HAP-1 (cell line): ENCODE measurements around the gene HOXC4.
"Not testable (repeated sequence)": the region's sequence is repeated elsewhere in the genome, so short reads cannot be mapped to it uniquely, and the experiment has no call there.

Experiments used
- DNase-seq, 2 experiments: peaks; one replicate each; pipeline ENCODE4 v3.0.0-alpha.2; 2016 to 2020; ENCODE audit warnings: low spot score in 2 of 2
- H3K27me3 ChIP-seq: fragments of 250-450 bp; sonication (Bioruptor Pico); 2 replicates; pipeline ENCODE4 v1.5.1; 2020; ENCODE audit warnings: low read depth, mild to moderate bottlenecking, moderate library complexity
- H3K36me3 ChIP-seq: fragments of 250-450 bp; sonication (Bioruptor Pico); replicated peaks from 2 replicates; pipeline ENCODE4 v1.5.1; 2020; ENCODE audit warnings: mild to moderate bottlenecking
- H3K4me1 ChIP-seq: fragments of 250-450 bp; sonication (Bioruptor Pico); 2 replicates; pipeline ENCODE4 v1.5.1; 2020; ENCODE audit warnings: mild to moderate bottlenecking
- H3K4me3 ChIP-seq: fragments of 250-450 bp; sonication (Bioruptor Pico); 2 replicates; pipeline ENCODE4 v1.5.1; 2020; ENCODE audit warnings: mild to moderate bottlenecking, moderate library complexity
- H3K9me3 ChIP-seq: fragments of 250-450 bp; sonication (Bioruptor Pico); 2 replicates; pipeline ENCODE4 v1.5.1; 2020; ENCODE audit warnings: mild to moderate bottlenecking, moderate library complexity
- in situ Hi-C: fragments of 300-500 bp; cut with MboI; formaldehyde crosslinking; loops from 3 replicates; pipeline ENCODE4 v1.14.3; 2020; ENCODE audit warnings: low sequenced_read_pairs, inconsistent platforms, mixed read lengths

HOXC4 gene

DNA sequence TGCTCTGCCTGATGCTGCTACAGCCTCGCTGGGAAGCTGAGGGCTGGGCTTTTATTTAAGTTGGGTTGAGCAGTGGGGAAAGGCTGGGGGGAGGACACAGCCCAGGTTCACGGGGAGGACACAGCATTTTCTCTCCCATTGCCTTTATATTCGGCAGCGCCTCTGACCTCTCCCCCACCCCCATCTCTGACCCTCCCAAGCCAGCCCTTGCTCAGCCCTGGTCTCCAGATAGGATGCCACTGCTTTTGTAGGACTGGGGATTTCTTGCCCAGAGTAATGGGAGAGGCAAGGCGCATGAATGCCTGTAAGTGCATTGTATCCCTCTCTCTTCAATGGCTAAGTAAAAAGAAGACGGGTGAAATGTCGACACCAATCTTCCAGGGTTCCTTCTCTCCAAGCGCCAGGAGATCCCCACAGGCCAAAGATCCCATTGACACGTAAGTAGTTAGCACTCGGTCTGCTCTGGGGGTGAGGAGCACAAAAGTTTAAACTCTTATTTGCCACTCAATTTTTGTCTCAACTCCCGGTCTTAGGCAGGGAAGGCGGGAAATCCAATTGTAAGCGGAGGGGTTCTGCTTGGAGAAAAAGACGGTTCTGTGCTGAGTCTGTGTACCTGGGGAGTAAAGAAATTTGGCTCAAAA is 4.6 kb downstream of the HOXC4 start:
- H3K27me3 ChIP-seq: peaks cover 56% of the 10 kb centered on the region
- no peaks in the 10 kb centered on the region for H3K9me3 ChIP-seq
- H3K4me1 ChIP-seq: peaks cover 4% of the 10 kb centered on the region
- no peak for DNase-seq
- no peak overlapping the region for H3K4me3 ChIP-seq
- in situ Hi-C loops: no loop called here
- no peaks in the 10 kb centered on the region for H3K36me3 ChIP-seq

DNA sequence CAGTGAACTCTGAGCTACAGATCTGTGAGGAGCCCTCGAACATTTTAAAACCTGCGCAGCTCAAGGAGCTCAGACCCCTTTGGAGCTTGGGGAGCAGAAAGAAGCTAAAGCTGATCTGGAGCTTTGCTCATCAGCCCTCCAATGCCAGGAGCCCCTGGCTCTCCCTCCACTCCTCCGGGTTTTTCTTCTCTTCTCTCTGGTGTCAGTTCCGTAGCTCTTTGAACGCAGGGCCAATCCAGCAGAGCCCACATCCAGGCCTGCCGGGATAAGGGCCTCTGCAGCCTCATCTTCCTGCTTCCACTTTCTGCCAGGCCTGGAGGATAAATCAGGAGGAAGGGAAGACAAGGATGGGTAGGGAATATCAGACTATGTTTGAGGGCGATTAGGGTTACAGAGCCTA is 6.0 kb downstream of the HOXC4 start:
- DNase-seq: no peak
- Histone ChIP-seq H3K4me1 (peaks cover under 1% of the 10 kb centered on the region), H3K27me3 (peaks cover 56% of the 10 kb centered on the region), H3K36me3 (no peaks in the 10 kb centered on the region), H3K4me3 (no peak overlapping the region), H3K9me3 (no peaks in the 10 kb centered on the region)
- in situ Hi-C loops: no loop called here

DNA sequence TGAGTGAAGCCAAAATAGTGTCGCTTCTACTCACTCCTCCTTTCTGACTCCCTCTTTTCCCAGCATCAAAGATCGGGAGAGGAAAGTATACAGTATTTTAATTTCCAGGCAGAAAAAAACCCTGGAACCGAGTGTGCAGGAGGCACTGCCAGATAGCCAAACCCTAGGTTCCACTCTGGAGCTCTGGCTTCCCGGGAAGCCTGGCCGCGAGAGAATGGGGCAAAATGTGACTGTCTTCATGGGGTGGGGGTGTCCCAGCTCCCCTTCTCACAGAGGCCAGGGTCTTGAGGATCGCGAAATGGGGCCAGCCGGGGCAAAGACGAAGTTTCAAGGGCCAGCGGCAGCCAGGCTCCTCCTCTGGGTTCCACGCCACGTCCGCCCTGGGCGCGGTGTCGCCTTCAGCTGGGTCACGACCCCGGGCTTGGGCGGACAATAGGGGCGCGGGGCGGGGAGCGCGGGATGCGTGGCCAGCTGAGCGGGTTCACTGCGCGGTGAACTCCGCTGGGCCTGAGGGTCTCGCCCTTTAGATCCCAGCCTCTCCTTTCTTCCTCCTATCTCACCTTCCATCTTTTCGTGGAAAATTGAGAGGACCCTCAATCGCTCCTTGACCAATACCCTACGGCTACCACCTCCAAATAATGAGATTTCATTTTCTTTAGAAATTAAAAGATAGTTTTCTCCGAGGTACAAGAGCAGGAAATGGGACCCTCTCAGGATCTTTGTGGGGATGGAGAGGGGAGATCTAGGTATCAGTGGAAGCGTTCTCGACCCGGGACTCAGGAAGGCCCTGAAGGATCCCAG is 6.7 kb downstream of the HOXC4 start:
- H3K4me1 ChIP-seq: no peaks in the 10 kb centered on the region
- peaks cover 63% of the 10 kb centered on the region for H3K27me3 ChIP-seq
- H3K36me3 ChIP-seq: no peaks in the 10 kb centered on the region
- DNase-seq: no peak
- H3K4me3 ChIP-seq: no peak overlapping the region
- in situ Hi-C loops: no loop called here
- no peaks in the 10 kb centered on the region for H3K9me3 ChIP-seq

GRCh38 chr12:54060975-54061778 is 7.5 kb downstream of the HOXC4 start:
- Histone ChIP-seq H3K9me3 (no peaks in the 10 kb centered on the region), H3K4me3 (no peak overlapping the region), H3K27me3 (peaks cover 71% of the 10 kb centered on the region), H3K4me1 (no peaks in the 10 kb centered on the region), H3K36me3 (no peaks in the 10 kb centered on the region)
- in situ Hi-C loops: no loop called here
- no peak for DNase-seq

DNA sequence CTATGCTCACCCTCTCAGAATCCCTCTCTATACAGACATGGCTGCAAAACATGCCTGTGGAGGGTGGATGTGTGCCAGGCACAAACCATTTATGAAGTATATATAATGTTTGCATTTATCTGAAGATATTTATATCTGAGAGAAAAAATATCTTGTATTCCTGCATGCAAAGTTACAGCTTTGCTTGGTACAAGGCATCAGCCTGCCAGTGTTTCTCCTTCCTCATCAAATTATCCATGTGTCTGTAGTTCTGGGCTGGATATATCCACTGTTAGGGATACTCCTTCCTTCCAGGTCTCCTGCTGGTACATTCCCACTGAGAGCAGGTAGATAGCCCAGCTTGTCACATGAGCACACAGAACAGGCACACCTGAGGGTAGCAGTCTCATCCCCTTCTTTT is 12.0 kb downstream of the HOXC4 start:
- Histone ChIP-seq H3K4me3 (no peak overlapping the region), H3K27me3 (peaks cover 46% of the 10 kb centered on the region)

DNA sequence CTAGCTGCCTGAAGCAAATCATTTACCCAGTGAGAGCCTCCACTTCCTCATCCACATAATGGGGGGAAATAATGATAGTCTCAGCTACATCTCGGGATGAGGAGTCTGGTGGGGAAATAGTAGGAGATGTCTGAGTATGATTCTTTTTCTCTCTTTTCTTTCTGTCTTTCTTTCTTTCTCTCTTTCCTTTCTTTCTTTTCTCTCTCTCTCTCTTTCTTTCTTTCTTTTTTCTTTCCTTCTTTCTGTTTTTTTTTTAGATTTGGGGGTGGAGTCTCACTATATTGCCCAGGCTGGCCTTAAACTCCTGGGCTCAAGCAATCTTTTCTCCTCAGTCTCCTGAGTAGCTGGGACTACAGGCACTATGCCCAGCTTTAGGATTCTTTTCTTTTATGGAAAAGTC is 12.8 kb downstream of the HOXC4 start:
- in situ Hi-C loops: no loop called here
- no peak overlapping the region for H3K4me3 ChIP-seq
- no peaks in the 10 kb centered on the region for H3K9me3 ChIP-seq
- no peaks in the 10 kb centered on the region for H3K36me3 ChIP-seq
- no peaks in the 10 kb centered on the region for H3K4me1 ChIP-seq
- peaks cover 44% of the 10 kb centered on the region for H3K27me3 ChIP-seq
- no peak for DNase-seq

More for the DNA sequence above, 12.0 kb downstream of the HOXC4 start:
- no peak for DNase-seq
- Histone ChIP-seq H3K9me3 (no peaks in the 10 kb centered on the region), H3K4me1 (no peaks in the 10 kb centered on the region), H3K36me3 (no peaks in the 10 kb centered on the region)
- in situ Hi-C loops: no loop called here

DNA sequence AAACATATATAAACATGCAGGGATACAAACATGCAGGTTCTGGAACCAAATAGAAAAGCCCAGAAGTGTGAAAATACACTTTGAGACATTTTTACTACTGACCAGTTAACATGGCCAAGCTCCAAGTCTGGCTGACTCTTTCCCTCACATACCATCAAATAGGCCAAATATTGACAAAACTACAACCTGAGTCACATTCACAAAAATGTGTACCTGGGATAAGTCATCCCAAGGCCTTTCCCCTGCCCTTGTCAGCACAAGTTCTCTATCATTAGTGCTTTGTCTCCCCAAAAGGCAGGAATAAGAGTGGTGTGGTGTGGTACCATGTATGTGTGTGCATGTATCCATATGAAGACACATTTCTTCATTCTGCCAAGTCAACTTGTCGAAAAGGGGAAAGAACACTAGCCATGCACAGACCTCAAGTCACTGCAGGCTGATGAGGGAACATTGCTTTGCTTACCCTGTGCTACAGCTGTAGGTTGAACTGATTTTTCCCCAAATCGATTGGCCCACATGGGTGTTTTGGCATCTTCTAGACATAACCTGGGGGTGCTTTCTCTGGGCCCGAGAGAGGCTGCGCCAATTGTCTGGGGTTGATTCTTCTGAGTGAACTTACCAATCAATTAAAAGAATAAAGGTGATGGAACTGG is 14.9 kb downstream of the HOXC4 start:
- peaks cover 29% of the 10 kb centered on the region for H3K27me3 ChIP-seq

DNA sequence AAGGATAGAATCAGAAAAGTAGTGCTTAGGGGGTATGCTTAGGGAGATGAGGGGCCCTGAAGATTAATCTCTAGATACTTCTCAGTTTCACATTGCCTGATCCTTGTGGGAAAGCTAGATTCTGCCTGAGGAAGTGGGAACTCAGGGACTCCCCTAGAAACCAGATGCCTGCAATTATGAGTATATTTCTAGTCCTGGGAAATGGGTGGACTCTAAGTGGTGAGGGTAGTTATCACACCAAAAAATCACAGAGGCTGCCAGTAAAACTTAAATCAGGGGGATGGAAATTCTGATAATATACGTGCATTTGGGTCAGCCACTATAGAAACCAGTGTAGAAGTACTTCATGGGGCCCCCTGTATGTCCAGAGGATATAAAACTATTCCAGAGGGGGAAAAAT is 18.3 kb downstream of the HOXC4 start:
- peaks cover 15% of the 10 kb centered on the region; the same call in 1 of the 2 replicates for H3K27me3 ChIP-seq
- no peaks in the 10 kb centered on the region for H3K4me1 ChIP-seq
- H3K36me3 ChIP-seq: no peaks in the 10 kb centered on the region
- no peak for DNase-seq
- no peak overlapping the region for H3K4me3 ChIP-seq
- in situ Hi-C loops: no loop called here
- no peaks in the 10 kb centered on the region for H3K9me3 ChIP-seq

More for the DNA sequence above, 14.9 kb downstream of the HOXC4 start:
- in situ Hi-C loops: no loop called here
- no peak for DNase-seq
- H3K36me3 ChIP-seq: no peaks in the 10 kb centered on the region
- no peak overlapping the region for H3K4me3 ChIP-seq
- no peaks in the 10 kb centered on the region for H3K4me1 ChIP-seq
- H3K9me3 ChIP-seq: no peaks in the 10 kb centered on the region

DNA sequence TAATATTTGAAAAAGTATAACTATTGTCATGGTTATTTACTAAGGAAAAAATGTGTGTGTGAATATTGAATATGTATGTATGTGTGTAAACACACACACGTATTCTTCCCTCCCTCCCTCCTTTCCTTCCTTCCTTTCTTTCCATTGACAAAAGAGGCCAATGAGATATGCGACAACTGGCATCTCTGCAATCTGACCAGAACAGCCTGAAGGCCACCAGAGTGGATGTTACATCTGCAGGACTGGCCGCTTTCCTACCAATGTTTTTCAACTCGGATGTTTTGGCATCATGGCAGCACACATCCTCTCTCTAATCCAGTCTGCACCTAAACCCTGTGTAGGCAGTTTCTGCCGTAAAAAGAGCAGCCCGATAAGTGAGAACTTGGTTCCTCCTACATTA is 20.7 kb downstream of the HOXC4 start:
- in situ Hi-C loops: no loop called here
- Histone ChIP-seq H3K36me3 (no peaks in the 10 kb centered on the region), H3K27me3 (peaks cover 15% of the 10 kb centered on the region; the same call in 1 of the 2 replicates), H3K4me3 (no peak overlapping the region), H3K4me1 (no peaks in the 10 kb centered on the region), H3K9me3 (no peaks in the 10 kb centered on the region)
- no peak for DNase-seq

DNA sequence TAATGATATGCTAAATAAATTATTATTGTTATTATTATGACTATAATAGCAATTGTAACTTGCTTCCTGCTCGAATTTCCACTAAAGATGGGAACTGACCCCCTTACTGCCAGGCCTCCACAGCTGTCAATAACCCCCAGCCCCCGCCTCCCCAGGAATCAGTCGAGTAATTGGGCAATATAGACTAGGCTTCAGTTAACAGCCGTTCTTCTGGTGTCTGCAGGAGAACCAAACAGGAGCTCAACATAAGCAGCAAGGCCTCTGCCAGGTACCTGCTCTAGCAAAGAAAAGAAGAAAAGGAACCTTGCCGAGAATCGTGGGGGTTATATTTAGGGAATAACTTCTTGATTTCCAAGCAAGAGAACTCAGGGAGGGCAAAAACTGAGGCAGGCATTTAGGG is 21.8 kb downstream of the HOXC4 start:
- peaks cover 15% of the 10 kb centered on the region; the same call in 1 of the 2 replicates for H3K27me3 ChIP-seq

GRCh38 chr12:54075974-54076373 is 22.3 kb downstream of the HOXC4 start:
- H3K27me3 ChIP-seq: peaks cover 11% of the 10 kb centered on the region; the same call in 1 of the 2 replicates
- DNase-seq: no peak
- in situ Hi-C loops: no loop called here

More for the DNA sequence above, 21.8 kb downstream of the HOXC4 start:
- DNase-seq: no peak
- Histone ChIP-seq H3K36me3 (no peaks in the 10 kb centered on the region), H3K4me3 (no peak overlapping the region), H3K9me3 (no peaks in the 10 kb centered on the region), H3K4me1 (no peaks in the 10 kb centered on the region)
- in situ Hi-C loops: no loop called here

GRCh38 chr12:54077843-54078242 is 24.2 kb downstream of the HOXC4 start:
- H3K9me3 ChIP-seq, DNase-seq, H3K36me3 ChIP-seq, H3K4me1 ChIP-seq, in situ Hi-C loops, H3K27me3 ChIP-seq, H3K4me3 ChIP-seq: not testable (repeated sequence)

More at GRCh38 chr12:54075974-54076373, 22.3 kb downstream of the HOXC4 start:
- Histone ChIP-seq H3K4me3 (no peak overlapping the region), H3K36me3 (no peaks in the 10 kb centered on the region), H3K4me1 (no peaks in the 10 kb centered on the region), H3K9me3 (no peaks in the 10 kb centered on the region)

- H3K9me3 ChIP-seq, DNase-seq, H3K36me3 ChIP-seq, H3K4me1 ChIP-seq, in situ Hi-C loops, H3K4me3 ChIP-seq, H3K27me3 ChIP-seq: not testable (repeated sequence)
Measured at GRCh38 chr12:54079115-54079514, 25.5 kb downstream of the HOXC4 start.
